Cardiac atrium fibroblast (primary cell): ENCODE results near the gene HEPH. TPM values are rescaled to one million over a fixed set of nuclear protein-coding genes. Genes with fewer than 3 reads are reported as not detected.

ENCODE experiments used
- total RNA-seq: library from RNA; depleted of rRNA; stranded (reverse); fragments of >200 nt; gene quantifications from 2 replicates; pipeline ENCODE4 v1.2.3, GENCODE V29; 2015

Gene HEPH, protein sequence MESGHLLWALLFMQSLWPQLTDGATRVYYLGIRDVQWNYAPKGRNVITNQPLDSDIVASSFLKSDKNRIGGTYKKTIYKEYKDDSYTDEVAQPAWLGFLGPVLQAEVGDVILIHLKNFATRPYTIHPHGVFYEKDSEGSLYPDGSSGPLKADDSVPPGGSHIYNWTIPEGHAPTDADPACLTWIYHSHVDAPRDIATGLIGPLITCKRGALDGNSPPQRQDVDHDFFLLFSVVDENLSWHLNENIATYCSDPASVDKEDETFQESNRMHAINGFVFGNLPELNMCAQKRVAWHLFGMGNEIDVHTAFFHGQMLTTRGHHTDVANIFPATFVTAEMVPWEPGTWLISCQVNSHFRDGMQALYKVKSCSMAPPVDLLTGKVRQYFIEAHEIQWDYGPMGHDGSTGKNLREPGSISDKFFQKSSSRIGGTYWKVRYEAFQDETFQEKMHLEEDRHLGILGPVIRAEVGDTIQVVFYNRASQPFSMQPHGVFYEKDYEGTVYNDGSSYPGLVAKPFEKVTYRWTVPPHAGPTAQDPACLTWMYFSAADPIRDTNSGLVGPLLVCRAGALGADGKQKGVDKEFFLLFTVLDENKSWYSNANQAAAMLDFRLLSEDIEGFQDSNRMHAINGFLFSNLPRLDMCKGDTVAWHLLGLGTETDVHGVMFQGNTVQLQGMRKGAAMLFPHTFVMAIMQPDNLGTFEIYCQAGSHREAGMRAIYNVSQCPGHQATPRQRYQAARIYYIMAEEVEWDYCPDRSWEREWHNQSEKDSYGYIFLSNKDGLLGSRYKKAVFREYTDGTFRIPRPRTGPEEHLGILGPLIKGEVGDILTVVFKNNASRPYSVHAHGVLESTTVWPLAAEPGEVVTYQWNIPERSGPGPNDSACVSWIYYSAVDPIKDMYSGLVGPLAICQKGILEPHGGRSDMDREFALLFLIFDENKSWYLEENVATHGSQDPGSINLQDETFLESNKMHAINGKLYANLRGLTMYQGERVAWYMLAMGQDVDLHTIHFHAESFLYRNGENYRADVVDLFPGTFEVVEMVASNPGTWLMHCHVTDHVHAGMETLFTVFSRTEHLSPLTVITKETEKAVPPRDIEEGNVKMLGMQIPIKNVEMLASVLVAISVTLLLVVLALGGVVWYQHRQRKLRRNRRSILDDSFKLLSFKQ
- total RNA-seq = 19.1 and 33.2 TPM in 2 replicates

DNA sequence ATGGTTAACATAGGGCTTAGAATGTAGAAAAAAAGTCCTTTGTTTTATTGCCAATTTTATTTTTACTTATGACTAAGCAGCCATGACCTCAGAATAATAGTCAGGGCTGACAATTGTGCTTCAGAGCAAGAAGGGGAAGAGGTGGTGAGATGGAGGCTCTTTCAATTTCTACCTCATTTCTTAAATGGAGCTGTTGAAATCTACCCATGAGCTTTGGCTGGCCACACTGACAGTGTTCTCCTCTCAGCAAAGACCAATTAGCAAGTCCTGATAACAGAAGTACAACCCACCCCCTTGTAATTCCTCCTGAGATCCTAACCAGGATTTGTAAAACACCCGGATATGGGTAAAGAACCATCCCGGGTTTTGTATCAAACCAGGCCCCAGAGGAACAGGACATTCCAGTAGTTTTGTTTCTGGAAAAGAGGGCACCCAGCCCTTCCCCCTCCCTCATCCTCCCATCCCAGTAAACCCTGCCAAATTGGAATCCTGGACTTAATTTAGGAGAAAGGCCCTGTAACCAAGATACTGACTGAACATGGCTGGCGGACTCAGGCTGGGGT is at the start of gene HEPH:
HEPH (plus strand) TSS at position 399 of the 563 bp plus-strand sequence. CDS start 6,324 bp downstream, outside the sequence.

Other genes with a start within 250 kb of the HEPH start
- not detected in 2 replicates for gene VSIG4, start 124.2 kb upstream of the HEPH start, total RNA-seq